Liver (tissue), 9 donors: ENCODE results near the gene ZBTB7B. TPM values are rescaled to one million over a fixed set of nuclear protein-coding genes. Genes with fewer than 3 reads are reported as not detected.
A peak's percentile ranks its signal among the peaks of the same experiment; 100 is the strongest.
"Not testable (repeated sequence)": the region's sequence is repeated elsewhere in the genome, so short reads cannot be mapped to it uniquely, and the experiment has no call there.

ENCODE experiments used
- DNase-seq: peaks from one replicate; pipeline ENCODE4 v3.0.0-alpha.2; 2017; ENCODE audit warnings: low spot score
- H3K27ac ChIP-seq, 2 donors: one replicate each; pipeline ENCODE4 v1.7.0; 2013; ENCODE audit warnings: inconsistent platforms in 2 of 2, low read length in 2 of 2, control low read depth in 1 of 2, low read depth in 1 of 2, mild to moderate bottlenecking in 1 of 2
- H3K27me3 ChIP-seq, 4 donors: one replicate each; pipeline versions ENCODE4 v1.6.1 to v1.7.0; 2013; ENCODE audit warnings: low read length in 3 of 4, inconsistent platforms in 1 of 4, mild to moderate bottlenecking in 1 of 4, moderate library complexity in 1 of 4; ENCODE audit not compliant: control insufficient read depth in 4 of 4, insufficient read depth in 4 of 4
- H3K36me3 ChIP-seq, 4 donors: one replicate each; pipeline versions ENCODE4 v1.6.1 to v1.7.0; 2013; ENCODE audit warnings: low read length in 3 of 4, mild to moderate bottlenecking in 3 of 4, low read depth in 1 of 4, moderate library complexity in 1 of 4; ENCODE audit not compliant: control insufficient read depth in 4 of 4, insufficient read depth in 3 of 4
- H3K4me1 ChIP-seq, 4 donors: one replicate each; pipeline versions ENCODE4 v1.6.1 to v1.7.0; 2013; ENCODE audit warnings: low read length in 3 of 4, mild to moderate bottlenecking in 3 of 4, moderate library complexity in 1 of 4; ENCODE audit not compliant: control insufficient read depth in 4 of 4, insufficient read depth in 4 of 4
- H3K4me3 ChIP-seq, 3 donors: one replicate each; pipeline versions ENCODE4 v1.6.1 to v1.7.0; 2013; ENCODE audit warnings: low read length in 3 of 3, control low read depth in 1 of 3, low read depth in 1 of 3, mild to moderate bottlenecking in 1 of 3
- H3K9ac ChIP-seq, 2 donors: one replicate each; pipeline ENCODE4 v1.7.0; 2013; ENCODE audit warnings: low read length in 2 of 2, mild to moderate bottlenecking in 2 of 2, moderate library complexity in 2 of 2, control low read depth in 1 of 2, low read depth in 1 of 2
- H3K9me3 ChIP-seq, 4 donors: one replicate each; pipeline versions ENCODE4 v1.6.1 to v1.7.0; 2013; ENCODE audit warnings: low read length in 3 of 4; ENCODE audit not compliant: control insufficient read depth in 4 of 4
- ATF3 ChIP-seq: IDR thresholded peaks from 2 replicates; pipeline ENCODE4 v1.6.1; 2016; ENCODE audit warnings: antibody characterized with exemption
- CTCF ChIP-seq: fragments of 150-350 bp; IDR thresholded peaks from 2 replicates; pipeline ENCODE4 v1.5.1; 2017; ENCODE audit warnings: improper control_type of control experiment, low read depth, low read length; ENCODE audit not compliant: missing input control
- EGR1 ChIP-seq, 2 donors: IDR thresholded peaks; 2 replicates each; pipeline ENCODE4 v1.6.1; 2016 to 2018; ENCODE audit warnings: antibody characterized with exemption in 2 of 2, low read depth in 2 of 2
- FOXA1 ChIP-seq: IDR thresholded peaks from 2 replicates; pipeline ENCODE4 v1.6.1; 2016; ENCODE audit warnings: antibody characterized with exemption
- FOXA2 ChIP-seq: IDR thresholded peaks from 2 replicates; pipeline ENCODE4 v1.6.1; 2016; ENCODE audit warnings: antibody characterized with exemption
- GABPA ChIP-seq, 2 donors: IDR thresholded peaks in 1 of 2; conservative IDR thresholded peaks in 1 of 2; 2 replicates each; pipeline ENCODE4 v1.6.1; 2016; ENCODE audit warnings: antibody characterized with exemption in 2 of 2, mild to moderate bottlenecking in 1 of 2, moderate library complexity in 1 of 2
- HNF4A ChIP-seq, 2 donors: conservative IDR thresholded peaks; 2 replicates each; pipeline ENCODE4 v1.6.1; 2016; ENCODE audit warnings: antibody characterized with exemption in 2 of 2, mild to moderate bottlenecking in 2 of 2
- HNF4G ChIP-seq: IDR thresholded peaks from 2 replicates; pipeline ENCODE4 v1.6.1; 2016; ENCODE audit warnings: antibody characterized with exemption
- JUND ChIP-seq, 2 donors: IDR thresholded peaks; 2 replicates each; pipeline ENCODE4 v1.6.1; 2016; ENCODE audit warnings: antibody characterized with exemption in 2 of 2
- MAX ChIP-seq: IDR thresholded peaks from 2 replicates; pipeline ENCODE4 v1.6.1; 2016; ENCODE audit warnings: antibody characterized with exemption
- REST ChIP-seq: IDR thresholded peaks from 2 replicates; pipeline ENCODE4 v1.6.1; 2016; ENCODE audit warnings: antibody characterized with exemption, mild to moderate bottlenecking
- RXRA ChIP-seq, 2 donors: IDR thresholded peaks; 2 replicates each; pipeline ENCODE4 v1.6.1; 2017 to 2018; ENCODE audit warnings: antibody characterized with exemption in 2 of 2, mild to moderate bottlenecking in 1 of 2
- SP1 ChIP-seq: IDR thresholded peaks from 2 replicates; pipeline ENCODE4 v1.6.1; 2018; ENCODE audit warnings: antibody characterized with exemption, mild to moderate bottlenecking
- TAF1 ChIP-seq: conservative IDR thresholded peaks from 2 replicates; pipeline ENCODE4 v1.6.1; 2016; ENCODE audit warnings: antibody characterized with exemption, mild to moderate bottlenecking
- YY1 ChIP-seq: IDR thresholded peaks from 2 replicates; pipeline ENCODE4 v1.6.1; 2016; ENCODE audit warnings: antibody characterized with exemption, mild to moderate bottlenecking
- ZBTB33 ChIP-seq: IDR thresholded peaks from 2 replicates; pipeline ENCODE4 v1.6.1; 2016; ENCODE audit warnings: antibody characterized with exemption
- WGBS: extraction: QIAGEN DNeasy Blood & Tissue Kit; methylation state at CpG from one replicate; pipeline ENCODE4 v1.1.7; 2013; 5-methylcytosine and 5-hydroxymethylcytosine counted together
- polyA plus RNA-seq, 2 donors: library from polyadenylated mRNA; stranded (reverse) in 1 of 2; unstranded in 1 of 2; fragments of 200-250 nt in 1 of 2; fragments of >200 nt in 1 of 2; fragmentation: Nextera tagmentation in 1 of 2; extraction: Ambion mirVana in 1 of 2; gene quantifications; one replicate each; pipeline versions ENCODE4 v1.2.1 to v1.2.3, GENCODE V29; 2013 to 2015
- total RNA-seq, 2 donors: library from RNA; depleted of rRNA; stranded (reverse); fragments of >200 nt; gene quantifications; one replicate each; pipeline ENCODE4 v1.2.3, GENCODE V29; 2014
- donor health status: healthy.
- donor health status: healthy.
- donor health status: healthy.
- donor health status: healthy.
- donor health status: healthy.

The ZBTB7B gene
- total and polyA plus RNA-seq, 4 donors, result 7.0 to 50.2 (median 21.1) TPM

- TF ChIP-seq HNF4A (conservative IDR thresholded peaks at IDR 0.05) (peak; percentile 52 to 55), JUND (IDR thresholded peaks at IDR 0.05) (no peak), FOXA2 (no peak), ZBTB33 (peak; percentile 97), GABPA (IDR thresholded peaks at IDR 0.05 in 1 of 2, conservative IDR thresholded peaks at IDR 0.05 in 1 of 2) (peak; percentile 84 to 97)
These were observed 19.5 kb upstream of the ZBTB7B start, which contains the start of gene FLAD1 (continued) for GRCh38 chr1:154982897-154983648.

GRCh38 chr1:154983776-154984466 is 18.7 kb upstream of the ZBTB7B start:
- Histone ChIP-seq H3K4me3 (peak overlapping the region; percentile 87 to 97 (median 88)), H3K36me3 (peaks cover 0 to 10% (median 4%) of the 10 kb centered on the region in 4 donors), H3K4me1 (peaks cover 8 to 29% (median 23%) of the 10 kb centered on the region in 4 donors), H3K9ac (peak overlapping the region; percentile 80 to 94), H3K27me3 (no peaks in the 10 kb centered on the region), H3K9me3 (no peaks in the 10 kb centered on the region), H3K27ac (peak overlapping the region in 1 of 2 donors; percentile 69)
- WGBS, result 21% methylated on average over 17 of the region's 17 CpGs
- TF ChIP-seq TAF1 (no peak), JUND (IDR thresholded peaks at IDR 0.05) (no peak), EGR1 (IDR thresholded peaks at IDR 0.05; ENCODE audit: low read depth in 2 of 2) (no peak), HNF4G (no peak), RXRA (IDR thresholded peaks at IDR 0.05) (no peak), YY1 (no peak), FOXA1 (no peak), FOXA2 (no peak)
- no peak for DNase-seq

- 92% methylated on average over 4 of the region's 4 CpGs for WGBS
- not testable (repeated sequence) for H3K4me3 ChIP-seq, H3K27ac ChIP-seq, H3K9ac ChIP-seq, H3K9me3 ChIP-seq, H3K36me3 ChIP-seq, DNase-seq, H3K27me3 ChIP-seq
- H3K4me1 ChIP-seq, result peaks cover 8 to 35% (median 24%) of the 10 kb centered on the region in 4 donors
These were observed 15.9 kb upstream of the ZBTB7B start for GRCh38 chr1:154986736-154987135.

- H3K4me1 ChIP-seq, result peaks cover 8 to 34% (median 24%) of the 10 kb centered on the region in 4 donors
- DNase-seq, result no peak
- 42% methylated on average over 6 of the region's 6 CpGs for WGBS
These were observed 15.3 kb upstream of the ZBTB7B start for GRCh38 chr1:154987326-154987725.

More at GRCh38 chr1:154987326-154987725, 15.3 kb upstream of the ZBTB7B start:
- H3K4me3 ChIP-seq, result no peak overlapping the region
- no peaks in the 10 kb centered on the region for H3K9me3 ChIP-seq
- no peaks in the 10 kb centered on the region for H3K27me3 ChIP-seq
- H3K9ac ChIP-seq, result no peak overlapping the region
- H3K36me3 ChIP-seq, result peaks cover 0 to 9% (median 5%) of the 10 kb centered on the region in 4 donors
- no peak overlapping the region for H3K27ac ChIP-seq
- TF ChIP-seq HNF4A (conservative IDR thresholded peaks at IDR 0.05) (peak; percentile 67 to 68), MAX (no peak), TAF1 (no peak), EGR1 (IDR thresholded peaks at IDR 0.05; ENCODE audit: low read depth in 2 of 2) (no peak), JUND (IDR thresholded peaks at IDR 0.05) (peak; percentile 39 to 48), REST (peak; percentile 10), HNF4G (no peak), SP1 (peak; percentile 52), ATF3 (peak; percentile 85), CTCF (no peak), YY1 (peak; percentile 89), RXRA (IDR thresholded peaks at IDR 0.05) (peak; percentile 57 to 69)
